Measurements from ENCODE around the gene ZBTB32.

GRCh38 chr19:35673121-35673804, 31.1 kb upstream of the ZBTB32 start:
- no peak for TF ChIP-seq CTCF (conservative IDR thresholded peaks at IDR 0.05 in 1 of 2, IDR thresholded peaks at IDR 0.05 in 1 of 2; ENCODE audit: extremely low read depth in 1 of 2, insufficient read depth in 1 of 2, low read depth in 1 of 2, low read length in 2 of 2)
- TF ChIP-seq EZH2 (IDR thresholded peaks at IDR 0.05; ENCODE audit: borderline replicate concordance, low read length) = no peak

All from mammary epithelial cell (primary cell).